Frontal cortex (tissue), 4 donors: ENCODE data around the gene PDE4B. TPM values are rescaled to one million over a fixed set of nuclear protein-coding genes. Genes with fewer than 3 reads are reported as not detected.
"Not testable (repeated sequence)": the region's sequence is repeated elsewhere in the genome, so short reads cannot be mapped to it uniquely, and the experiment has no call there.

Experiments
- DNase-seq, 2 donors: peaks; one replicate each; pipeline ENCODE4 v3.0.0; 2012; ENCODE audit warnings: low spot score in 2 of 2
- FAIRE-seq: peaks from 2 replicates; lab custom pipeline; 2012; peaks lifted over from hg19 to GRCh38; lab: Jason Lieb, UNC
- total RNA-seq: library from RNA; depleted of rRNA; stranded (reverse); fragments of >200 nt; gene quantifications from one replicate; pipeline ENCODE4 v1.2.3, GENCODE V29; 2014
- donor health status: control.
- donor health status: control.
- donor health status: control.

PDE4B gene
- total RNA-seq, 1 donor from 2014 or later, result 91.7 TPM

GRCh38 chr1:66312271-66312990 is 519.7 kb downstream of the PDE4B start:
- no peak for FAIRE-seq
- no peak for DNase-seq

GRCh38 chr1:66313429-66313828 is 520.7 kb downstream of the PDE4B start:
- no peak for FAIRE-seq
- DNase-seq, result no peak

- FAIRE-seq (no peak), DNase-seq (no peak)
Measured at GRCh38 chr1:66315671-66316070, 523.0 kb downstream of the PDE4B start.

GRCh38 chr1:66316464-66317247 is 524.0 kb downstream of the PDE4B start:
- FAIRE-seq (no peak), DNase-seq (no peak)

GRCh38 chr1:66317248-66317515 is 524.5 kb downstream of the PDE4B start:
- DNase-seq (no peak), FAIRE-seq (no peak)

- no peak for FAIRE-seq
- DNase-seq, result no peak
Measured at GRCh38 chr1:66320231-66320630, 527.5 kb downstream of the PDE4B start.

GRCh38 chr1:66322462-66322861 is 529.8 kb downstream of the PDE4B start:
- not testable (repeated sequence) for DNase-seq, FAIRE-seq

GRCh38 chr1:66323958-66324625 is 531.4 kb downstream of the PDE4B start:
- FAIRE-seq, result no peak
- DNase-seq, result no peak

- DNase-seq (no peak), FAIRE-seq (no peak)
Measured at GRCh38 chr1:66325594-66326380, 533.1 kb downstream of the PDE4B start.

- FAIRE-seq (no peak), DNase-seq (no peak)
Measured at GRCh38 chr1:66326867-66327266, 534.2 kb downstream of the PDE4B start.

GRCh38 chr1:66327588-66327987 is 534.9 kb downstream of the PDE4B start:
- DNase-seq (no peak), FAIRE-seq (no peak)

- no peak for DNase-seq
- FAIRE-seq, result no peak
Measured at GRCh38 chr1:66328896-66329295, 536.2 kb downstream of the PDE4B start.

- FAIRE-seq, result no peak
Measured at GRCh38 chr1:66330722-66331141, 538.0 kb downstream of the PDE4B start.

GRCh38 chr1:66331658-66332547 is 539.2 kb downstream of the PDE4B start:
- DNase-seq (no peak), FAIRE-seq (no peak)

More at GRCh38 chr1:66330722-66331141, 538.0 kb downstream of the PDE4B start:
- DNase-seq, result no peak

- DNase-seq, result no peak
- no peak for FAIRE-seq
Measured at GRCh38 chr1:66332548-66332901, 539.8 kb downstream of the PDE4B start.

- FAIRE-seq (no peak), DNase-seq (no peak)
Measured at GRCh38 chr1:66333466-66334199, 540.9 kb downstream of the PDE4B start.

- no peak for DNase-seq
- FAIRE-seq, result no peak
Measured at GRCh38 chr1:66334318-66334717, 541.6 kb downstream of the PDE4B start.

- FAIRE-seq (no peak), DNase-seq (no peak)
Measured at GRCh38 chr1:66335125-66335524, 542.4 kb downstream of the PDE4B start.
